H1 (cell line): ENCODE data around the gene C20orf202. TPM values are rescaled to one million over a fixed set of nuclear protein-coding genes. Genes with fewer than 3 reads are reported as not detected.
"Not testable (repeated sequence)": the region's sequence is repeated elsewhere in the genome, so short reads cannot be mapped to it uniquely, and the experiment has no call there.

ENCODE experiments used
- CTCF ChIA-PET: fragments of 300-600 bp; sonication (Branson Sonifier 250); formaldehyde crosslinking; loops from one replicate; lab custom pipeline; 2021; ENCODE audit not compliant: partially characterized antibody; lab: Charles Lee
- POLR2A ChIA-PET: fragments of 300-600 bp; sonication (Branson Sonifier 250); formaldehyde crosslinking; loops from one replicate; lab custom pipeline; 2021; ENCODE audit warnings: inconsistent platforms; ENCODE audit not compliant: partially characterized antibody; lab: Charles Lee
- DNase-seq, 2 experiments: peaks; one replicate each; pipeline versions ENCODE4 v3.0.0 to v3.0.0-alpha.2; 2010 to 2022; ENCODE audit warnings: low spot score in 2 of 2, low read depth in 1 of 2, mixed read lengths in 1 of 2
- FAIRE-seq: peaks from 2 replicates; lab custom pipeline; 2011; peaks lifted over from hg19 to GRCh38; lab: Jason Lieb, UNC
- H2AFZ ChIP-seq: 2 replicates; pipeline ENCODE4 v1.8.1; 2012; ENCODE audit warnings: low read length, inconsistent platforms
- H2AK5ac ChIP-seq: 2 replicates; pipeline ENCODE4 v1.6.1; 2013; ENCODE audit warnings: low read depth, low read length
- H2BK120ac ChIP-seq: replicated peaks from 2 replicates; pipeline ENCODE3; 2013; ENCODE audit warnings: low read depth, low read length, inconsistent platforms
- H2BK12ac ChIP-seq: 2 replicates; pipeline ENCODE4 v1.6.1; 2013; ENCODE audit warnings: low read depth, low read length
- H2BK15ac ChIP-seq: 2 replicates; pipeline ENCODE4 v1.6.1; 2013; ENCODE audit warnings: low read length
- H2BK20ac ChIP-seq: 2 replicates; pipeline ENCODE4 v1.6.1; 2013; ENCODE audit warnings: low read length
- H2BK5ac ChIP-seq: 2 replicates; pipeline ENCODE4 v1.6.1; 2013; ENCODE audit warnings: low read depth, low read length
- H3K14ac ChIP-seq: 2 replicates; pipeline ENCODE4 v1.6.1; 2013; ENCODE audit warnings: inconsistent platforms; ENCODE audit not compliant: insufficient read length
- H3K18ac ChIP-seq: 2 replicates; pipeline ENCODE4 v1.6.1; 2013; ENCODE audit warnings: low read length; ENCODE audit errors: extremely low read depth
- H3K23ac ChIP-seq: 2 replicates; pipeline ENCODE4 v1.6.1; 2013; ENCODE audit warnings: inconsistent platforms; ENCODE audit not compliant: insufficient read length
- H3K23me2 ChIP-seq: 2 replicates; pipeline ENCODE4 v1.6.1; 2013; ENCODE audit warnings: low read depth, low read length
- H3K27ac ChIP-seq: 2 replicates; pipeline ENCODE4 v1.6.1; 2011; ENCODE audit warnings: low read depth, low read length, inconsistent platforms
- H3K27me3 ChIP-seq, 4 experiments: replicated peaks in 1 of 4; 1 replicate in 1 of 4; 2 replicates in 3 of 4; pipeline versions ENCODE4 v1.6.1 to v1.8.1; 2011 to 2013; ENCODE audit warnings: low read length in 3 of 4, mild to moderate bottlenecking in 3 of 4, inconsistent platforms in 2 of 4, mixed read lengths in 2 of 4, moderate library complexity in 1 of 4; ENCODE audit not compliant: control insufficient read depth in 3 of 4, insufficient read depth in 3 of 4; ENCODE audit errors: extremely low read depth in 1 of 4
- H3K36me3 ChIP-seq, 4 experiments: 2 replicates each; pipeline versions ENCODE4 v1.6.1 to v1.8.1; 2011 to 2013; ENCODE audit warnings: mild to moderate bottlenecking in 4 of 4, low read length in 3 of 4, moderate library complexity in 2 of 4, control low read depth in 1 of 4, inconsistent platforms in 1 of 4; ENCODE audit not compliant: insufficient read depth in 4 of 4, control insufficient read depth in 2 of 4
- H3K4ac ChIP-seq: replicated peaks from 2 replicates; pipeline ENCODE3; 2013; ENCODE audit warnings: low read length, low read depth, mixed read lengths, inconsistent platforms; ENCODE audit not compliant: insufficient read length
- H3K4me1 ChIP-seq, 4 experiments: replicated peaks in 1 of 4; 1 replicate in 1 of 4; 2 replicates in 3 of 4; pipeline versions ENCODE4 v1.6.1 to v1.8.1; 2011 to 2013; ENCODE audit warnings: low read length in 3 of 4, inconsistent platforms in 2 of 4, mixed read lengths in 1 of 4; ENCODE audit not compliant: insufficient read depth in 4 of 4, control insufficient read depth in 3 of 4
- H3K4me2 ChIP-seq, 2 experiments: 2 replicates each; pipeline versions ENCODE4 v1.6.1 to v1.8.1; 2011 to 2013; ENCODE audit warnings: low read depth in 2 of 2, low read length in 2 of 2, control low read depth in 1 of 2, inconsistent platforms in 1 of 2, mild to moderate bottlenecking in 1 of 2; ENCODE audit not compliant: insufficient read depth in 1 of 2
- H3K4me3 ChIP-seq, 4 experiments: fragments of 200-600, 300-600 bp in 1 of 4; sonication (generic), shearing (Covaris generic), sonication (Bioruptor Twin) in 1 of 4; 2 replicates each; pipeline versions ENCODE4 v1.5.1 to v1.8.1; 2011 to 2016; ENCODE audit warnings: low read length in 4 of 4, low read depth in 3 of 4, control low read depth in 2 of 4, inconsistent platforms in 2 of 4, mild to moderate bottlenecking in 2 of 4, mixed read lengths in 1 of 4, moderate library complexity in 1 of 4; ENCODE audit not compliant: insufficient read depth in 2 of 4; ENCODE audit errors: extremely low read depth in 1 of 4
- H3K56ac ChIP-seq: replicated peaks from 2 replicates; pipeline ENCODE3; 2013; ENCODE audit warnings: low read depth, mild to moderate bottlenecking, mixed read lengths, low read length, inconsistent platforms; ENCODE audit not compliant: insufficient read length
- H3K79me1 ChIP-seq: 2 replicates; pipeline ENCODE4 v1.6.1; 2013; ENCODE audit warnings: low read depth, low read length, control low read depth
- H3K79me2 ChIP-seq, 2 experiments: 2 replicates each; pipeline versions ENCODE4 v1.6.1 to v1.8.1; 2012 to 2013; ENCODE audit warnings: low read length in 2 of 2, mild to moderate bottlenecking in 2 of 2, inconsistent platforms in 1 of 2; ENCODE audit not compliant: insufficient read depth in 2 of 2, control insufficient read depth in 1 of 2
- H3K9ac ChIP-seq, 4 experiments: replicated peaks in 1 of 4; 1 replicate in 1 of 4; 2 replicates in 3 of 4; pipeline versions ENCODE4 v1.6.1 to v1.8.1; 2011 to 2013; ENCODE audit warnings: low read depth in 3 of 4, low read length in 3 of 4, control low read depth in 2 of 4, mild to moderate bottlenecking in 2 of 4, moderate library complexity in 2 of 4, inconsistent platforms in 1 of 4; ENCODE audit errors: extremely low read depth in 1 of 4
- H3K9me3 ChIP-seq, 2 experiments: 2 replicates each; pipeline versions ENCODE4 v1.6.1 to v1.8.1; 2012 to 2013; ENCODE audit warnings: mild to moderate bottlenecking in 2 of 2, moderate library complexity in 2 of 2, control low read depth in 1 of 2, inconsistent platforms in 1 of 2, low read depth in 1 of 2, low read length in 1 of 2, mixed read lengths in 1 of 2; ENCODE audit not compliant: insufficient read depth in 2 of 2
- H4K20me1 ChIP-seq, 2 experiments: replicated peaks in 1 of 2; 2 replicates each; pipeline versions ENCODE3 to v1.8.1; 2011 to 2013; ENCODE audit warnings: inconsistent platforms in 2 of 2, low read length in 2 of 2, mild to moderate bottlenecking in 1 of 2; ENCODE audit not compliant: insufficient read depth in 2 of 2, control insufficient read depth in 1 of 2
- H4K5ac ChIP-seq: 2 replicates; pipeline ENCODE4 v1.6.1; 2013; ENCODE audit warnings: low read length, low read depth, mixed read lengths, inconsistent platforms; ENCODE audit not compliant: insufficient read length
- H4K8ac ChIP-seq: 2 replicates; pipeline ENCODE4 v1.8.0; 2013; ENCODE audit warnings: mild to moderate bottlenecking, moderate library complexity, low read length, inconsistent platforms; ENCODE audit not compliant: insufficient read depth; ENCODE audit errors: extremely low read depth
- H4K91ac ChIP-seq: replicated peaks from 2 replicates; pipeline ENCODE3; 2013; ENCODE audit warnings: low read length, mixed read lengths, inconsistent platforms; ENCODE audit not compliant: insufficient read length
- WGBS, 2 experiments: shearing (Covaris generic) in 1 of 2; methylation state at CpG; one replicate each; pipeline versions ENCODE4 v1.1.6 to v1.1.7; 2013 to 2015; ENCODE audit warnings: low lambda C conversion rate in 2 of 2, mixed read lengths in 2 of 2, inconsistent platforms in 1 of 2, low coverage in 1 of 2, missing lambda C conversion rate in 1 of 2; ENCODE audit not compliant: insufficient replicate concordance in 2 of 2, insufficient coverage in 1 of 2, insufficient read length in 1 of 2; ENCODE audit errors: extremely low coverage in 1 of 2, missing lambda C conversion rate in 1 of 2; 5-methylcytosine and 5-hydroxymethylcytosine counted together
- polyA plus RNA-seq, 7 experiments: library from polyadenylated mRNA; depleted of rRNA in 3 of 7; stranded (reverse) in 5 of 7; unstranded in 2 of 7; fragments of >200 nt in 5 of 7; fragments of 200-250 nt in 2 of 7; gene quantifications; 1 replicate in 5 of 7; 2 replicates in 1 of 7; 4 replicates in 1 of 7; pipeline versions ENCODE4 v1.2.1 to v1.2.3, GENCODE V29; 2011 to 2013; ENCODE audit warnings: missing spikeins in 2 of 7, mixed read lengths in 2 of 7
- total RNA-seq: library from RNA; stranded (reverse); fragmentation: NEBNext Ultra II Directional; extraction: Animal tissue kit (Norgen Biotek cat#: 25700); gene quantifications from 2 replicates; pipeline ENCODE4 v1.2.1, GENCODE V29; 2021

C20orf202 gene
- total and polyA plus RNA-seq, 2 of the 8 experiments (the other 6 are each of a cell fraction or from before 2014, with no cell fraction given), result 0.12 TPM; not detected in 1

DNA sequence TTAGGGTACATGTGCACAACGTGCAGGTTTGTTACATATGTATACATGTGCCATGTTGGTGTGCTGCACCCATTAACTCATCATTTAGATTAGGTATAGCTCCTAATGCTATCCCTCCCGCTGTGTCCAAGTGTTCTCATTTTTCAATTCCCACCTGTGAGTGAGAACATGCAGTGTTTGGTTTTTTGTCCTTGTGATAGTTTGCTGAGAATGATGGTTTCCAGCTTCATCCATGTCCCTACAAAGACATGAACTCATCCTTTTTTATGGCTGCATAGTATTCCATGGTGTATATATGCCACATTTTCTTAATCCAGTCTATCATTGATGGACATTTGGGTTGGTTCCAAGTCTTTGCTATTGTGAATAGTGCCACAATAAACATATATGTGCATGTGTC is 47.0 kb downstream of the C20orf202 start:
- H3K18ac ChIP-seq, H3K36me3 ChIP-seq, H2BK20ac ChIP-seq, H3K27me3 ChIP-seq, H2BK120ac ChIP-seq, H2BK12ac ChIP-seq, H4K5ac ChIP-seq, H3K14ac ChIP-seq, H4K20me1 ChIP-seq, H3K4me3 ChIP-seq, H2BK5ac ChIP-seq, H3K9ac ChIP-seq, H2BK15ac ChIP-seq, H4K8ac ChIP-seq, H3K4ac ChIP-seq, H2AK5ac ChIP-seq, H3K4me2 ChIP-seq, H3K56ac ChIP-seq, FAIRE-seq, H4K91ac ChIP-seq, H3K27ac ChIP-seq, DNase-seq, H3K79me2 ChIP-seq, H3K79me1 ChIP-seq, POLR2A ChIA-PET, H3K4me1 ChIP-seq, H2AFZ ChIP-seq, H3K23ac ChIP-seq, H3K9me3 ChIP-seq, H3K23me2 ChIP-seq, CTCF ChIA-PET: not testable (repeated sequence)
- 87% methylated on average over 2 of the region's 2 CpGs; no CpG with 5 or more reads in 1 of the 2 experiments for WGBS, 2 experiments
